Stomach (tissue), 4 donors: Measurements from ENCODE around the gene MYO10.

Source experiments
- POLR2A ChIP-seq, 4 donors: fragments of 450-650 bp; IDR thresholded peaks; one replicate each; pipeline ENCODE4 v1.6.1; 2016; ENCODE audit warnings: antibody characterized with exemption in 4 of 4, control low read depth in 2 of 4, mild to moderate bottlenecking in 1 of 4, moderate library complexity in 1 of 4
- POLR2AphosphoS5 ChIP-seq, 3 donors: sonication (generic); formaldehyde crosslinking; IDR thresholded peaks; one replicate each; pipeline ENCODE4 v1.6.1; 2016; ENCODE audit warnings: antibody characterized with exemption in 3 of 3
- TF ChIP-seq, protein P1 (sequence below), 7 experiments: fragments of 450-650 bp in 4 of 7; fragments of 200-600 bp in 3 of 7; sonication (generic) in 3 of 7; IDR thresholded peaks; one replicate each; pipeline ENCODE4 v1.5.1; 2016 to 2019; ENCODE audit warnings: antibody characterized with exemption in 7 of 7, control low read depth in 2 of 7, mild to moderate bottlenecking in 1 of 7

DNA sequence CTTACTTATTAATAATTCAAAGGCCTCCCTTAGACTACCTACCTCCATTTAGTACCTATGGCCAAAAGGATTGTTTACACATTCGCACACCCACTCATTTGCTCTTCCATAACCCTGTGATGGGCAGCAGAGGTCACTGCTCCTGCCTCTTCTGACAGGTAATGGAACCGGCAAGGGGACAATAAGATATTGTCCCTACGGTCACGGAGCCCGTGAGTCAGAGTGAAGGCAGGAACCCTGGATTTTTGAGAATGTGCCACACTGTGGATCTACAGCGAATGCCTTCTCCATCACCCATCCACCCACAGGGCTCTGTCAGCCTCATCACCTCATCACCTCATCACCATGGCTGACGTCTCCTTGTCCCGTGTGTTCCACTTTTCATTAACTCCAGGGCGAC lies 132.3 kb downstream of the MYO10 start:
- TF ChIP-seq, protein P1, sequence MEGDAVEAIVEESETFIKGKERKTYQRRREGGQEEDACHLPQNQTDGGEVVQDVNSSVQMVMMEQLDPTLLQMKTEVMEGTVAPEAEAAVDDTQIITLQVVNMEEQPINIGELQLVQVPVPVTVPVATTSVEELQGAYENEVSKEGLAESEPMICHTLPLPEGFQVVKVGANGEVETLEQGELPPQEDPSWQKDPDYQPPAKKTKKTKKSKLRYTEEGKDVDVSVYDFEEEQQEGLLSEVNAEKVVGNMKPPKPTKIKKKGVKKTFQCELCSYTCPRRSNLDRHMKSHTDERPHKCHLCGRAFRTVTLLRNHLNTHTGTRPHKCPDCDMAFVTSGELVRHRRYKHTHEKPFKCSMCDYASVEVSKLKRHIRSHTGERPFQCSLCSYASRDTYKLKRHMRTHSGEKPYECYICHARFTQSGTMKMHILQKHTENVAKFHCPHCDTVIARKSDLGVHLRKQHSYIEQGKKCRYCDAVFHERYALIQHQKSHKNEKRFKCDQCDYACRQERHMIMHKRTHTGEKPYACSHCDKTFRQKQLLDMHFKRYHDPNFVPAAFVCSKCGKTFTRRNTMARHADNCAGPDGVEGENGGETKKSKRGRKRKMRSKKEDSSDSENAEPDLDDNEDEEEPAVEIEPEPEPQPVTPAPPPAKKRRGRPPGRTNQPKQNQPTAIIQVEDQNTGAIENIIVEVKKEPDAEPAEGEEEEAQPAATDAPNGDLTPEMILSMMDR (IDR thresholded peaks at IDR 0.05) = no peak
- TF ChIP-seq POLR2A (IDR thresholded peaks at IDR 0.05) (no peak), POLR2AphosphoS5 (IDR thresholded peaks at IDR 0.05) (no peak)
